NCI-H2196 (cell line): Measurements from ENCODE around the gene CCND2.

Experiments used
- DNase-seq: peaks from one replicate; lab custom pipeline; 2025; ENCODE audit not compliant: unreplicated experiment; lab: John Stamatoyannopoulos, UW

CCND2 gene

GRCh38 chr12:4276524-4277204 is 3.1 kb downstream of the CCND2 start:
- peak; percentile 71 for DNase-seq

GRCh38 chr12:4277205-4277543 is 3.6 kb downstream of the CCND2 start:
- no peak for DNase-seq

- no peak for DNase-seq
Measured at GRCh38 chr12:4277857-4278256, 4.3 kb downstream of the CCND2 start.

GRCh38 chr12:4278329-4279197 is 5.0 kb downstream of the CCND2 start:
- no peak for DNase-seq

GRCh38 chr12:4279198-4279690 is 5.7 kb downstream of the CCND2 start:
- no peak for DNase-seq

GRCh38 chr12:4280351-4281163 is 7.0 kb downstream of the CCND2 start:
- DNase-seq, result no peak

- DNase-seq, result no peak
Measured at GRCh38 chr12:4281173-4281654, 7.7 kb downstream of the CCND2 start.

- no peak for DNase-seq
Measured at GRCh38 chr12:4282103-4282891, 8.7 kb downstream of the CCND2 start.

GRCh38 chr12:4282892-4283511 is 9.4 kb downstream of the CCND2 start:
- no peak for DNase-seq

- DNase-seq, result no peak
Measured at GRCh38 chr12:4283512-4284255, 10.1 kb downstream of the CCND2 start.

GRCh38 chr12:4284306-4284705 is 10.7 kb downstream of the CCND2 start:
- DNase-seq, result no peak

- no peak for DNase-seq
Measured at GRCh38 chr12:4285070-4285469, 11.5 kb downstream of the CCND2 start.

GRCh38 chr12:4286228-4286627 is 12.7 kb downstream of the CCND2 start:
- DNase-seq, result no peak

- DNase-seq, result no peak
Measured at GRCh38 chr12:4286771-4287317, 13.3 kb downstream of the CCND2 start.

GRCh38 chr12:4287325-4288211 is 14.0 kb downstream of the CCND2 start:
- DNase-seq, result no peak

- no peak for DNase-seq
Measured at GRCh38 chr12:4288296-4289131, 15.0 kb downstream of the CCND2 start.

GRCh38 chr12:4289231-4289878 is 15.8 kb downstream of the CCND2 start:
- no peak for DNase-seq
